Endothelial cell of hepatic sinusoid (primary cell): ENCODE data around the gene MYBPC1.
"Not testable (repeated sequence)": the region's sequence is repeated elsewhere in the genome, so short reads cannot be mapped to it uniquely, and the experiment has no call there.

Experiments used
- in situ Hi-C: cut with HindIII; loops from 2 replicates; pipeline ENCODE4 v1.10.0; 2017; ENCODE audit warnings: low sequenced_read_pairs

The MYBPC1 gene, protein sequence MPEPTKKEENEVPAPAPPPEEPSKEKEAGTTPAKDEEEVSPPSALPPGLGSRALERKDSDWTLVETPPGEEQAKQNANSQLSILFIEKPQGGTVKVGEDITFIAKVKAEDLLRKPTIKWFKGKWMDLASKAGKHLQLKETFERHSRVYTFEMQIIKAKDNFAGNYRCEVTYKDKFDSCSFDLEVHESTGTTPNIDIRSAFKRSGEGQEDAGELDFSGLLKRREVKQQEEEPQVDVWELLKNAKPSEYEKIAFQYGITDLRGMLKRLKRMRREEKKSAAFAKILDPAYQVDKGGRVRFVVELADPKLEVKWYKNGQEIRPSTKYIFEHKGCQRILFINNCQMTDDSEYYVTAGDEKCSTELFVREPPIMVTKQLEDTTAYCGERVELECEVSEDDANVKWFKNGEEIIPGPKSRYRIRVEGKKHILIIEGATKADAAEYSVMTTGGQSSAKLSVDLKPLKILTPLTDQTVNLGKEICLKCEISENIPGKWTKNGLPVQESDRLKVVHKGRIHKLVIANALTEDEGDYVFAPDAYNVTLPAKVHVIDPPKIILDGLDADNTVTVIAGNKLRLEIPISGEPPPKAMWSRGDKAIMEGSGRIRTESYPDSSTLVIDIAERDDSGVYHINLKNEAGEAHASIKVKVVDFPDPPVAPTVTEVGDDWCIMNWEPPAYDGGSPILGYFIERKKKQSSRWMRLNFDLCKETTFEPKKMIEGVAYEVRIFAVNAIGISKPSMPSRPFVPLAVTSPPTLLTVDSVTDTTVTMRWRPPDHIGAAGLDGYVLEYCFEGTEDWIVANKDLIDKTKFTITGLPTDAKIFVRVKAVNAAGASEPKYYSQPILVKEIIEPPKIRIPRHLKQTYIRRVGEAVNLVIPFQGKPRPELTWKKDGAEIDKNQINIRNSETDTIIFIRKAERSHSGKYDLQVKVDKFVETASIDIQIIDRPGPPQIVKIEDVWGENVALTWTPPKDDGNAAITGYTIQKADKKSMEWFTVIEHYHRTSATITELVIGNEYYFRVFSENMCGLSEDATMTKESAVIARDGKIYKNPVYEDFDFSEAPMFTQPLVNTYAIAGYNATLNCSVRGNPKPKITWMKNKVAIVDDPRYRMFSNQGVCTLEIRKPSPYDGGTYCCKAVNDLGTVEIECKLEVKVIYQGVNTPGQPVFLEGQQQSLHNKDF

DNA sequence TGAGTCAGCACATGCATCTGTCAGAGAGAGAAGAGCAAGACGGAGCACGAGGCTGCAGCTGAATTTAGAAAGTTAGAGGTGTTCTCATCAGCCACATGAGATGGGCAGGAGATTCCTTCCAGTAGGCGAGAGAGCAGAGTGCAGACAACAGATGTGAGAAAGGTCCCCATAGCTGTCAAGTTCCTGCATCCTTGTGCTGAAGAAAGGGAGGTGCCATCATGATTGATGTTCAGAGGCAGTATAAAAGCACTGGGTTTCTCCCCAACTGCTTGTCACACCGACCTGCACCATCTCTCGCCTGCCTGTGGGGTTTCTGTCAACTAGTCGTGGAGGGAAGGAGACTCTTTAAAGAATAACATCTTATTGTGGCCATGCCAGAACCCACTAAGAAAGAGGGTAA is at the start of gene MYBPC1:
MYBPC1 (plus strand) TSS at position 272 of the 400 bp plus-strand sequence; CDS start at position 372, 100 bp downstream.
- in situ Hi-C loops: no loop called here

DNA sequence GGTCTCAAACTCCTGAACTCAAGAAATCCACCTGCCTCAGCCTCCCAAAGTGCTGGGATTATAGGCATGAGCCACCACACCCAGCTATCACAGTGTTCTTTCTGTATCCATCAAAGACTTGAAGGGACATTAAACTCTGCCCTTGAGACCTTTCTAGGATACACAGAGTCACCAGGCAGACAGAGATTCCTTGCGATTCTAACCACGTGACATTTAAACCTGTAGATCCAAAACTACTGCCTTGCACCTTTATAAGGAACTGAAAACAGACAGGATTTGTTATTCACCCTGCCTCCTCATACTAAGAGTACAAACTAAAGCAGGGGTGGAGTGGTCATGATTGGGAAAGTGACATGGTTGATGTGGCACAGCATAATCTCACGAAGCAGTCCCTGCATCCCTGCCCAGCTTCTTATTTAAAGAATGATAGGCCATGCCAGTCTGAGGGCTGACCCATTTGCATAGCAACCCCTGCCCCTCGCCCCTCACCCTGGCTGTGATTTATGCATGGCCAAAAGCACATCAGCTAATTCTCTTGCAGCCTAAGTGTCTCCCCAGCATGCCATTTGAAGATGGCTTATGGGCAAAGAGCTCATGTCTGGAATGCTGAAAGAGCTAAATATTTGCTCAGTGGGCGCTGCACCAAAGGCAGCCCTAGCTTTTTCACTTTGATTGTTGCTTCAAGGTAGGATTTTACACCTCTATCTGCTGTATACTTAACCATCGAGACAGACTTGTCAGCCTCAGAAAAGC is 43.2 kb upstream of the MYBPC1 start:
- in situ Hi-C loops: no loop called here

DNA sequence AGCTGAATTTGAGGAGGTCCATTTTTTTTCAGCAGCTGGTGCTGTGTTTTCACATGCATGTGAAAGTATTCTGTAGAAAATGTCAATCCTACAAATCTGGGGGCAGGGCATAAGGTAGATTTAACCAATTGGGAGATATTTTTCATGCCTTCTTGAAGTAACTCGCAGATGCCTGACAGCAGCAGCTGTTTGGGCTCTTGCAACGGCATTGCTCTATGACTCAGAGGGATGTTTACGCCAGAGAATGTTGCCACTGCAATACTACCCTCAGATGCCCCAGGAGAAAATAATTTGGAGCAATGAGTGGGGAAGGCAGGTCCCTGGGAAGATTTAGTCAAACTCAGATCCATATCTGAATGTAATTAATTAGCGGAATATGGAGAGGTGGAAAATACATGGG is 42.5 kb upstream of the MYBPC1 start:
- in situ Hi-C loops: no loop called here

DNA sequence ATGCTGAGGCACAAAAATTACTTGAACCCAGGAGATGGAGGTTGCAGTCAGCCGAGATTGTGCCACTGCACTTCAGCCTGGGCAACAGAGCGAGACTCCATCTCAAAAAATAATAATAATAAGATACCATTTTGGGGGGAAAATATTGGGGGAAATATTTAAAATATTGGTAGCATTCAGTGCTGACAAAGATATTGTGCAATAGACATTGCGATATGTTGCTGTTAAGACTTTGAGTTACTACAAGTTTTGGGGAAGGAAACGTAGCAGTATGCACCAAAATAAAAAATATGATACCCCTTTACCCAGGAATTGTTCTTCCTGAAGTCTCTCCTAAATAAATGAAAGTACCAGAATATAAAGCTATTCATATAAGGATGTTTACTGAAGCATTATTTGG is 37.7 kb upstream of the MYBPC1 start:
- in situ Hi-C loops: no loop called here

DNA sequence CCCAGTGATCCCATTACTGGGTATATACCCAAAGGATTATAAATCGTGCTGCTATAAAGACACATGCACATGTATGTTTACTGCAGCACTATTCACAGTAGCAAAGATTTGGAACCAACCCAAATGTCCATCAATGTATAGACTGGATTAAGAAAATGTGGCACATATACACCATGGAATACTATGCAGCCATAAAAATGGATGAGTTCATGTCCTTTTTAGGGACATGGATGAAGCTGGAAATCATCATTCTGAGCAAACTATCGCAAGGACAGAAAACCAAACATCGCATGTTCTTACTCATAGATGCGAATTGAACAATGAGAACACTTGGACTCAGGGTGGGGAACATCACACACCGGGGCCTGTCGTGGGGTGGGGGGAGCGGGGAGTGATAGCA is 36.0 kb upstream of the MYBPC1 start:
- in situ Hi-C loops: not testable (repeated sequence)

DNA sequence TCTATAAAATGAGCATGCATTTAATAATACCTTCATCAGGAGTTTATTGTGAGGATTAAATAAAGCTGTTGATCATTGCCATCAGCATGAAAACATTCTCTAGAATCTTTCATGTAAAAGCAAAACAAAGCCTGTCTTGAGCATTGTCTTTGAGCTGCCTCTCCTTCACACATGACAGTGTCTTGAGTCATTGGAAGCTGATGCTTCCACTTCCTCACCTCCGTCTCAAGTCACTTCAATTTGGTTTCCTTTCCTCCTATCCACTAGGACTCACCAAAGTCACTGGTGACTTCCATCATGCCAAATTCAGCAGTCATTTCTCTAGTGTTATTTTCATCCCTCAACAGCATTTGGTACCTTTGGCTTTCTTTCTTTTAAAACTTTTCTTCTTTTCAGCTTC is 31.6 kb upstream of the MYBPC1 start:
- in situ Hi-C loops: no loop called here

DNA sequence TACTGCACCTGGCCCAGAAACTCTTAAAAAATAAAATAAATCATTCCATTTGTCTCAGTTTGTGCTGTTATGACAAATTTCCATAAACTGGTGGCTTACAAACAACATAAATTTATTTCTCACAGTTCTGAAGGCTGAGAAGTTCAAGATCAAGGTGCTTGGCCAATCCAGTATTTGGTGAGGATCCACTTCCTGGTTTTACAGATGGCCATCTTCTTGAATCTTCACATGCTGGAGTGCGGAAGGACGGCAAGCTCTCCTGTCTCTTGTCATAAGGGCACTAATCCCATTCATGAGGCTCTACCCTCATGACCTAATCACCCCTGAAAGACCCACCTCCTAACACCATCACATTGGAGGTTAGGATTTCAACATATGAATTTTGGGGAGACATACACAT is 29.9 kb upstream of the MYBPC1 start:
- in situ Hi-C loops: no loop called here

DNA sequence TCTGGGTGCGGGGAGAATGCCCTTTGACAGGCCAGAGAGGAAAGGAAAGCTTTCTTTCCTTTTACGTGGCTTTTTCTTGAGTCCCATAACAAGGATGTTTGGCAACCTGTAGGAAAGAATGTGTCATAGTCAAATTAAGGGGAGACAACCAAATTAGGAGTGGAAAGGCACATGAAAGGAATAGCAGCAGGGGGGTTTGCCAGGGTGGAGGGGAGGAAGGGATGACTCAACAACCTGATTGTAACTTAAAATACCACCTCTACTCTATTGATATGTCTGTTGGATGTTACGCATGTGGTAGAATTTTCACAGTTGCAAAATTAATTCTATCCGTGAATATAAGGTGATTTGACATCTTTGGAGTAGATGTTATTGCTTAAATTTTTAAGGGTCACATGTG is 28.5 kb upstream of the MYBPC1 start:
- in situ Hi-C loops: no loop called here

DNA sequence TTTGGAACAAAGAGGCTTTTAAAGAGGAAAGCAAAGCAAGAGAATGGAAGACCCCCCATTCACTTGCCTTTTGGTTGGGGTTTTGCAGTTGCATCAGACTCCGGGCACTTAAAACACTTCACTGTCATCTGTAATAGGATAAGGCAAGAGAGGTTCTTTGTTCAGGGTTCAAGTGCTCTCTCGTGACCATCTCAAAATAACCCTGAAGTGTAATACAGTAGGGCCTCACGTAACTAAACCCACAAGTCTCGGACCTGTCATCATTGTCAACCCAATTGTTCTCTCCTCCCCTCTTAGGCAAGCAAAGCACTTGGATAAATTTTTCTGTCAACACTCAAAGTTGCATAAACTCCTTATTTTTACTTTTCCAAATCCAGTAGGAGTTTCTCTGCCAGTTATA is 26.9 kb upstream of the MYBPC1 start:
- in situ Hi-C loops: no loop called here

DNA sequence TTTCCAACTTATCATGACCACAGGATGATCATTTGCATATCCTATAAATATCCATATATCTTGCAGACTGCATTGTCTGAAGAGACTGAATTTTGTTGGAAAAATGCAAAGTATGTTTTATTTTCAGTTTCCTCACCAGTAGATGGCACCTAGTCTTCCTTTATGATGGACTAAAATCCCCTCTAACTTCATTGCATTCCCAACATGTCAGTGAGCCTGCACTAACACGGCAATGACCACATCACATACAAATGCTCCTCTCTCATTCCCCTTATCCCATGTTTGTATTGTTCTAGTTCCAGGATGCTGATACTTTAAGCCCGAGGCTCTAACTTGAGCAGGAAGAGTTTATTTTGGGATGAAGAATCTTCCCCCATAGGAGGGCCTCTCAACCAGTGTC is 24.7 kb upstream of the MYBPC1 start:
- in situ Hi-C loops: no loop called here

DNA sequence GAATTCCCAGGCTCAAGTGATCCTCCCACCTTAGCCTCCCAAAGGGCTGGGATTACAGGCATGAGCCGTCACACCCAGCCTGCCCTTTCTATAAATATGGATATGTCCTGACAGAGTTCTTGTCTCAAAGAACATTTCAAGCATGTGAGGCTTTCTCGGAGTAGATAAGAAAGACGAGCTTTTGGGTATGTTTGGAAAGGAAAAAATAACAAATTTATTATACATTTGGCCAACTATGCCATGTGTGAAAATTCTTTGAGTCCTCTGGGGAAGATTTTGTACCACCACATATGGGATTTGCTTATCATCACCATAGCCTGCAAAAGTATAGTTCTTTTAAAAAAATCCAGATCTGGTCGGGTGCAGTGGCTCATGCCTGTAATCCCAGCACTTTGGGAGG is 23.7 kb upstream of the MYBPC1 start:
- in situ Hi-C loops: no loop called here

DNA sequence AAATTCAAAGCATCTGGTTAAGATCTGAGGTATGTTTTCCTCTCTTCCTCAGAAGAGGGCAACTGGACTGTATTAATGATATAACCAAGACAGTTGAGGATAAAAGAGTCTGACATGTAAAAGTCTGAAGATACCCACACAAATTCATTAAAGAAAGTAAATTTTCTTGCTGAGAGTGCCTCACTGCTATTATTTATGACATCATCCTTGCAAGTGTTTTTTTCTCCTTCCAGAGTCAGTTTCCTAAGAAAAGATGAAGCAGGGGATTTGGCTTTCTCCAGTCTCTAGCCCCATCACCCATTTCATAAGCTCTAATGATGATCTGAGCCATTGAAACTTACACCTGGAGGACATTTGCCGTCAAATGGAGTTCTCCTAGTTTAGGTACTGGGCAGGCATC is 21.0 kb upstream of the MYBPC1 start:
- in situ Hi-C loops: no loop called here

DNA sequence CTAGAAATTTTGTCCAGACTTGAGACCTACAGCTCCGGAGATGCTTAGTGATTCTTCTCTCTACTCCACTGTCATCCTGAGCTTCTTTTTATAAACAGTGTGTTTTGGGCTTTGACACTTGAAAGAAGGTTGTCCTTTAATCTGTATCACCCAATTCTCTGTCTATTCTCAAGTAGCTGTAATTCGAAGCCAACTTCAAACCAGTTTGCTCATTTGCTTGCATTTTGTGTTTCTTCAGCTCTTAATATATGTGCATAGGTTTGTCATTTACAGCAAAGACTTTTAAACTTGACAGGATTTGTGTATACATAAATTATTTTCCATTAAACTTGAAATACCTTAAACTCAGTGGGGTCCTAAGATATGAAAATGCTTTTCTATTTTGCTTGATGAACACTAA is 16.4 kb upstream of the MYBPC1 start:
- in situ Hi-C loops: no loop called here

DNA sequence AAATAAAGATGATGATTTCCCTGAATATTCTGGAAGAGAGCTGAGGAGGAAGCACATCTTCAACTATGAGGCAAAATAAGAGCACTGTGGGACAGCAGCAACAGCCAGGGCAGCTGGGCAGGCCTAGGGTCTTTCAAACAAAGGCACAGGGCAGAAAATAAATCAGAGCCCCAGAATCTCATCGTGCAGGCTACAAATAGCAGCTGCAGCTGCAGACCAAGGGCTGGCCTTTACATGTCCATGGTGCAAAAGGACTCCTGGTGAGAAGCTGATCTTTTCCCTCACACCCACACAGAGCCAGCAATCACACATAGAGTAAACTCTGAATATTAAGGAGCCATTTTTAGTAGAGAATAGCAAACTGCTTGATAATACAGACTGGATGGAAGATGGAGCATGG is 13.6 kb upstream of the MYBPC1 start:
- in situ Hi-C loops: no loop called here

DNA sequence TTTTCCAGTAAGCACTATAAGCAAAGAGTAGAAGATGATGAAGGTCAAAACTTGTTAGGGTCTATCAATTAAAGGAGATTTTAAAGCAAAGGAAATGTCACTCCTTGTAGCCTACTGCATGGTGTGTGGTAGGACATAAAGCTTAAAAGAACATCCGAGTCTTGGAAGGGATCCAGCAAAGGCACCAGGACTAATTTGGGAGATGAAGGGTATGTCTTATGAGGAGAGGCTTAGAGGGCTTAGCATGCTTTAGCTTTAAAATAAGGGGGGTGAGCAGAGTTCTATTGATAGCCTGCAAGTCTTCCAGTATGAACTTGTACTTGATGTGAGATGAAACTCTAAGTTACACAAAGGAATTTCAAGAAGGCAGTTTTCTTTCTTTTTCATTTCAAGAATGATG is 11.8 kb upstream of the MYBPC1 start:
- in situ Hi-C loops: no loop called here

DNA sequence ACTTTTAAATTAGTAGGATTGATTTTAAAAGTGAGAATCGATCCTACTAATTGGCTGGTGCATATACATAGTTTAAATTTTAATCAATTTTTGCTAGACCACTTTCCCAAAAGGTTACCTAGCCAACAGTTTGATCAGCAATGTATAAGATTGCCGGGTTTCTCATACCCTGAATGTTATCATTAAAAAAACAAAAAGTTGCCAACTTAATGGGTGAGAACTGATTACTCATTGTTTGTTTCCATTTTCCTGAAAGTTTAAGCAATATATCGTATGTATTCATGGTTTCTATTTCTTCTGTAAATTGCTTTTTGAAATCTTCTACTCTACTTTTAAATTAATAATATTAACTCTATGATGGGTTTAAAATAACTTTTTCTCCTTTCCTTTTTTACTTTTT is 4.4 kb upstream of the MYBPC1 start:
- in situ Hi-C loops: no loop called here

DNA sequence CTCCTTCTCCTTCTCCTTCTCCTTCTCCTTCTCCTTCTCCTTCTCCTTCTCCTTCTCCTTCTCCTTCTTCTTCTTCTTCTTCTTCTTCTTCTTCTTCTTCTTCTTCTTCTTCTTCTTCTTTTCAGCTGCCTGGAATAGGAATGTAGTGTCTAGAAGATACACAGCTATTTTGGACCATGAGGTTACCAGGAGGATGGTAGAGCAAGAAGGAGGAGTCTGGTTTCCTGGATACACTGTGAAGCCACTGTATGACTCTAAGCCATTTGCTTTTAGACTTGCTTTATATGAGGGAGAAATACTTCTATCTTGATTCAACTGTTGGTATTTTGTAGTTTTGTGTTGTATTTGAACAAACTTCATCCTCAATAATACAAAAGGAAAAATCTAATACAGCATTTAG is 3.0 kb upstream of the MYBPC1 start:
- in situ Hi-C loops: no loop called here

DNA sequence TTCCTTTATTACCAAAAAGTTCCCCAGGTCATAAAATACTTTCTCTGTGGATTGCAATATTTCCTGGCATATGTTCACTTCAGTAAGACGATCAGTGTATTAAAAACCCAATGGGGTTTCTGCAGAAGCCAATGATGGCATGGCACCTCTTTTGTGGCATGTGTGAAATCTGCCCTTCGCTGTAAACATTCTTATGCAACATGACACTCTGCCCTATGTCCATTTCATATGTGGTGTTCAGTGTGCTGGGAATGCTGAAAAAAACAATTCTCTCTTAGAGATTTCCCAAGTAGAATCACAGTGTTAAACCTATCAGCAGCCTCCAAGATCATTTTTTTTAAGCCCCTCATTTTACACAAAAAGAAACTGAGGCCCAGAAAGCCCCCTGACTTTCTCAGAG is 2.3 kb upstream of the MYBPC1 start:
- in situ Hi-C loops: no loop called here

DNA sequence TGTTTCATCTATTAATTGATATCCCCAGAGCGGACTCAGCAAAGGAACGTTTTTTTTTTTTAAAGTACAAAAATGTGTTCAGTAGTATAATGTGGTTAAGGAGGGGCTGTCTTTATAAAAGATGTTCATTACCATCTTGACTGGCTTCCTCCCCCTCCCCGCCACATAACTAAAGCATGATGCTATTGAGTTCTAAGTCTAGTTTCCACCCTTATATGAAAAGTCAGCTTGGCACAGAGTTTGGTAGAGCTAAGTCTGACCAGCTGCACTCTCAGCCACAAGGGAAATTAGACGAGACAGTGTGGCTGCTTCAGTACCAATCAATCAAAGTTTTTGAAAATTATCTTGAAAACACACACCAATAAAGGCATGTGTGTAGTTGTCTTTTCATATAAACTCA is 1.9 kb upstream of the MYBPC1 start:
- in situ Hi-C loops: no loop called here

DNA sequence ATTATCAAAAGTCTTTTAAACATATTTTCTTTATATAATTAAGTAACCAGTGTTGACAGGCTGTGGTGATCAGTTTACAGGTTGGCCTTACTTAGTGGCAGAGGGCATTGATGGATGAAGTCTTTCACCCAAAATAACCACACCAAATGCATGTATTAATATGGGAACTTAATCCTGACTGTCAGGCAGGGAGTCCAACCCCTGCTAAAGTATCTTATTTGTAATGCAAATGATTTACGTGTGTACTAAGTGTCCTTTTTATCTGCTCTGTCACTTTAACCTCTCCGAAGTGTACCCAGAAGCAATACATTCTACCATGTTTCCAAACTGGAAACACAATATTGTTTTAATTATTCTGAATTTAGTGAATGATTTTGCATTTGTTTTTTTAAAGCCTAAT is 1.4 kb downstream of the MYBPC1 start:
- in situ Hi-C loops: no loop called here

DNA sequence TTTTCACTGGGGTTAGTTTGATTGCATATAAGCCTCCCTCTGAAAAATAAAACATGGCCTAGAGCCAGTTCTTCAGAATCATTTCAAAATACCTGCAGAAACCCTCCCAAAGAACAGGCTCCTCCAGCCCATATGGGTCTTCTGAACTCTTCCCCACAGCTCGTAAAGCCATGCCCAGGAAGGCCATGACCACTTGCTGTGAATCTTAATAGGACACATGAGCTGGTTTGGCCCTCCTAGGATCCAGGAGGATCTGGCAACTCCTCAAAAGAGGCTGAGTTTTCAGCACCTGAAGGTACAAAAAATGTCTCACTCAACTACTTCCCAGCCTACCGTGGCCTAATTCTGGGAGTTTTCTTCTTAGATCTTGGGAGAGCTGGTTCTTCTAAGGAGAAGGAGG is 2.4 kb downstream of the MYBPC1 start:
- in situ Hi-C loops: no loop called here
